ENCODE measurements around the gene RCAN2. TPM values are rescaled to one million over a fixed set of nuclear protein-coding genes. Genes with fewer than 3 reads are reported as not detected.

The RCAN2 gene
- total RNA-seq, 1 experiment from 2014 or later, result 4.7 TPM

Other genes starting within 250 kb of the RCAN2 start
- 8.2 and 15.4 TPM in 2 replicates for gene CYP39A1, start 161.4 kb upstream of the RCAN2 start, total RNA-seq (2014; rRNA removed; shearing (Covaris generic); ENCODE audit: low replicate concordance)
- 167 and 178 TPM in 2 replicates for gene SLC25A27, start 161.5 kb upstream of the RCAN2 start, total RNA-seq (2014; rRNA removed; shearing (Covaris generic); ENCODE audit: low replicate concordance)
- 3.5 and 5.4 TPM in 2 replicates for gene TDRD6, start 196.4 kb upstream of the RCAN2 start, total RNA-seq (2014; rRNA removed; shearing (Covaris generic); ENCODE audit: low replicate concordance)
- gene PLA2G7, start 243.9 kb upstream of the RCAN2 start, total RNA-seq (2014; rRNA removed; shearing (Covaris generic); ENCODE audit: low replicate concordance), result not detected in 2 replicates